IMR-90 (cell line): ENCODE measurements around the gene IFT57.

Source experiments
- BHLHE40 ChIP-seq: fragments of 150-350 bp; IDR thresholded peaks from 2 replicates; pipeline ENCODE4 v1.6.1; 2016; ENCODE audit warnings: mild to moderate bottlenecking, low read depth, low read length
- CEBPB ChIP-seq: IDR thresholded peaks from 2 replicates; pipeline ENCODE4 v1.6.1; 2012; ENCODE audit warnings: low read depth, low read length, improper control_type of control experiment
- FOS ChIP-seq: fragments of 150-350 bp; IDR thresholded peaks from 2 replicates; pipeline ENCODE4 v1.6.1; 2016; ENCODE audit warnings: low read depth, low read length
- MXI1 ChIP-seq: IDR thresholded peaks from 2 replicates; pipeline ENCODE4 v1.6.1; 2012; ENCODE audit warnings: low read depth, mild to moderate bottlenecking, low read length, moderate library complexity, borderline replicate concordance
- POLR2A ChIP-seq: IDR thresholded peaks from 2 replicates; pipeline ENCODE4 v1.6.1; 2012; ENCODE audit warnings: mild to moderate bottlenecking, low read depth, low read length
- RCOR1 ChIP-seq: IDR thresholded peaks from 2 replicates; pipeline ENCODE4 v1.6.1; 2012; ENCODE audit warnings: mild to moderate bottlenecking, low read length, improper control_type of control experiment; ENCODE audit not compliant: insufficient replicate concordance
- SMC3 ChIP-seq: fragments of 150-350 bp; IDR thresholded peaks from 2 replicates; pipeline ENCODE4 v1.6.1; 2016; ENCODE audit warnings: low read depth, mild to moderate bottlenecking, antibody characterized with exemption, low read length, moderate library complexity
- TF ChIP-seq, protein P1 (sequence below): conservative IDR thresholded peaks from 2 replicates; pipeline ENCODE4 v1.5.1; 2012; ENCODE audit warnings: mild to moderate bottlenecking, low read depth, low read length, improper control_type of control experiment

DNA sequence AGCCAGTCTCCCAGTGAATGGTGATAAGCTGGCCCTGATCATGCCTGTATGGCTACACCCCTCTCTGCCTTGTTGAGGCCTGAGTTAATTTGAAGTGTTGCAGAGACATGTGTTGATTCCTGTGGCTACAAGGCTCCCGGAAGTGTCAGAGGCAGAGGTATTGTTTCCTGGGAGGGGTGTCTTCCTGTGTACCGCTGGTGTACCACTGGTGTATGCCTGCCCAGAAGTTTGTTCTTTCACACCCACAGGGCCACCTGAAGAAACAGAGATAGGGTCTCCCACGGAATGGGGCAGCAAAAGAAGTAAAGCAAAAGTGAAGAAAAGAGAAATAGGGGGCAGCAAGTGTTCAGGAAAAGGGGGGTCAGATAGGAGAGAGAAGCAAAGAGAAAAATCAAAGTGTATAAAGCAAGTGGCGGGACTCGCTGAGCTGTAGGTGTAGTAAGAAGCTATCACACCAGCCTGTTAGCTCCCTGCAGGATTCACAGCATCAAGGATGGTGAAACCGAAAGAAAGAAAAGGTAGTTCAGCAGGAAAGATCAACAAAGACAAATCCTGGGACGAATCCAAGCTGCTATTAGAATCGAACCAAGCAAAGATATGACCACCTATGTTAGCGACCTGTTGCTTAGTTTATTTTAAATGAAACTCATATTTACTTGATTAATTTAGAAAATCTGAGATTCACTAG, 94.8 kb downstream of the IFT57 start:
- TF ChIP-seq, protein P1, sequence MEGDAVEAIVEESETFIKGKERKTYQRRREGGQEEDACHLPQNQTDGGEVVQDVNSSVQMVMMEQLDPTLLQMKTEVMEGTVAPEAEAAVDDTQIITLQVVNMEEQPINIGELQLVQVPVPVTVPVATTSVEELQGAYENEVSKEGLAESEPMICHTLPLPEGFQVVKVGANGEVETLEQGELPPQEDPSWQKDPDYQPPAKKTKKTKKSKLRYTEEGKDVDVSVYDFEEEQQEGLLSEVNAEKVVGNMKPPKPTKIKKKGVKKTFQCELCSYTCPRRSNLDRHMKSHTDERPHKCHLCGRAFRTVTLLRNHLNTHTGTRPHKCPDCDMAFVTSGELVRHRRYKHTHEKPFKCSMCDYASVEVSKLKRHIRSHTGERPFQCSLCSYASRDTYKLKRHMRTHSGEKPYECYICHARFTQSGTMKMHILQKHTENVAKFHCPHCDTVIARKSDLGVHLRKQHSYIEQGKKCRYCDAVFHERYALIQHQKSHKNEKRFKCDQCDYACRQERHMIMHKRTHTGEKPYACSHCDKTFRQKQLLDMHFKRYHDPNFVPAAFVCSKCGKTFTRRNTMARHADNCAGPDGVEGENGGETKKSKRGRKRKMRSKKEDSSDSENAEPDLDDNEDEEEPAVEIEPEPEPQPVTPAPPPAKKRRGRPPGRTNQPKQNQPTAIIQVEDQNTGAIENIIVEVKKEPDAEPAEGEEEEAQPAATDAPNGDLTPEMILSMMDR = no peak
- TF ChIP-seq BHLHE40 (no peak), POLR2A (no peak), FOS (no peak), SMC3 (no peak), RCOR1 (no peak), CEBPB (no peak), MXI1 (no peak)
